HG03060 (cell line): ENCODE measurements around the gene RPL38.

Experiments used
- ATAC-seq: cut with Tn5 transposase; IDR thresholded peaks from one replicate; pipeline ENCODE4 v1.9.1; 2021; ENCODE audit warnings: low read depth, moderate number of reproducible peaks; ENCODE audit not compliant: unreplicated experiment

Gene RPL38

DNA sequence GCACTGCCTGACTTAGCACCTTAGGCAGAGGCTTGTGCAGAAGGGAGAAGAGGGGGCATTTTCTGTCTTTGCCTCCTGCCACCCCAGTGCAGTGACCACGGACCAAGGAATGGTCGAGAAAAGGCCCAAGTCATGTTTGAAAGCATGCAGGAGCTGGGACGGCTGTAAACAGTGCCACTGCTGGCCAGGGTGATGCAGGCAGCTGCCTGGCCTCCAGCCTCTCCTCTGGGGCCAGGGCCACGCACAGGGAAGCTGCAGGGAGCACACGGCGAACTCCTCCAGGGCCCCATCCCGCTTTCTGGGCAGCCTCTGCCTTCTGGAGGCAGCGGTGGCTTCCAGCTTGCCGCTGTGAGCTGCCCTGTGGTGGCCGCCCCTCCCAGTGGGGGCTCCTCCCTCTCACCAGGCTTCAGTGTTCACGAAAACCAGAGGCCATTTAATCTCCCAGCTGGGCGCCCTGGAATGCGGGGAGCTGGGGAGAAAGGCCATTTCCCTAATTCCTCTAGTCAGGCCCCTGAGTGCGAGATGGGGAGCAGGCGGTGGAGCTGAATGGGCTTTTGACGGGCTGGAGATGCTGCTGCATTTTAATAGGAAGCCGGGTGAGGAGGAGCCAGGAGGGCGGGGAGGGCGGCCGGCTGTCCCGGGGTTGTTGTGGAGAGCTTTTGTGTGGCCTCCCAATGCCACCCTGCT lies 41.8 kb downstream of the RPL38 start:
- no peak for ATAC-seq

DNA sequence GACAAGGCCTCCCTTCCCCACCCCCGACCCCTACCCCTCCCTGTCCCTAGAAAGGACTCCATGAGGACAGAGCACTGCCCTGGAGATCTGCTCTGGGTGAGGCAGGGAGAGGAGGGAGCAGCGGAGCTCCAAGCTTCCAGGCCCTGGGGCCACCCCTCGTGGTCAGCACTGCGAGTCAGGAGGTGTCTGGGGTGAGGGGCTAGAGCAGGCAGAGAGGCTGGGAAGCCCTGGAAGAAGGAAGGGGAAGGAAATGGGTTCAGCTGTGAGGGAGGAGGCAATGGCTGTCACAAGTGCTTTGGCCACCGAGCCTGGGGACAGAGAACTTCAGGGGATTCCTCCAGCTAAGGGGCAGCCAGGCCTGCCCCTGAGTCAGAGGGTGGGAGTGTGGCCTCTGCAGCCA lies 42.4 kb downstream of the RPL38 start:
- ATAC-seq, result no peak

- ATAC-seq, result no peak
Observed at GRCh38 chr17:74249590-74250270, 46.3 kb downstream of the RPL38 start.

GRCh38 chr17:74250324-74250995 lies 47.0 kb downstream of the RPL38 start:
- no peak for ATAC-seq

GRCh38 chr17:74251051-74251450 lies 47.6 kb downstream of the RPL38 start:
- no peak for ATAC-seq

DNA sequence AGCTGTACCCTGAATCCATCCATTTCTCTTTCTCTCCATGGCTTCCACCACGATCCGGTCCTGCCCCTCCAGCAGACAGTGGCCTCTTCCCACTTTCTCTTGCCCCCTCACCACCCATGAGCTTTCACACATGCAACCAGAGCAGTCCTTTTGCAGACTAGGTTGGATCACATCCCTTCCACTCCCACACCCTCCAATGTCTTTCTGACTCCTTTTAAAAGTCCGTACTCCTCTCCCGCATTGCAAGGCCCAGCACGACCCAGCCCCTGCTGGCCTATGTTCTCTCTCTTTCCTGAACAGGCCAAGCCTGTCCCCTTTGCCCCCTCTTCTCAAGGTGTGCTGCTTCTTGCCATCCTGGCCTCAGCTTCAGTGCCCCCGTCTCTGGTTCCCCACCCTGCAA lies 48.1 kb downstream of the RPL38 start:
- no peak for ATAC-seq

DNA sequence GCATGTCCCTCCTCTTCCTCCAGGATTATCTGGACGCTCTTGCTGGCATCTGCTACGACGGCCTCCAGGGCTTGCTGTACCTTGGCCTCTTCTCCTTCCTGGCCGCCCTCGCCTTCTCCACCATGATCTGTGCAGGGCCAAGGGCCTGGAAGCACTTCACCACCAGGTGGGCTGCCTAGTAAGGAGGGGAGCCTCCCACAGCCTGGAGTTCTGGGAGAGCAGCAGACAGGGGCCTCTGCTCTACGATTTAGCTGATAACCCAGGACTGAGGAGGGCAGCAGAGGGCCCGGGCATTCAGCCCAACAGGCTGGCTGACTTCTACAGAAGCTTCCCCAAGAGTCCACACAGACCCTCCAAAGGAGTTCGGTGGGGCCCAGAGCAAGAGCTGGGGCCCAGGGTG lies 48.7 kb downstream of the RPL38 start:
- ATAC-seq, result no peak

DNA sequence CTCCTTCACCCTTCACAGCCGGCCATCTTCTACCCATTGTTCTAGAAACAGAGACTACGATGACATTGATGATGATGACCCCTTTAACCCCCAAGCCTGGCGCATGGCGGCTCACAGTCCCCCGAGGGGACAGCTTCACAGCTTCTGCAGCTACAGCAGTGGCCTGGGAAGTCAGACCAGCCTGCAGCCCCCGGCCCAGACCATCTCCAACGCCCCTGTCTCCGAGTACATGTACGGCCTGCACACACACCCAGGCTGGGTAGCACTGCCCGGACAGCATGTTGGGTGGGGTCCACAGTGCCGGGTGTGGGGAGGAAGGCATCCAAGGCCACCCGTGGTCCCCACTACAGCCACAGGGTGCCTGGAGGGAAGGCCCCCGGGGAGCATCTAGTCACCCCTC lies 49.6 kb downstream of the RPL38 start:
- ATAC-seq, result no peak

- no peak for ATAC-seq
Observed at GRCh38 chr17:74257311-74257710, 53.8 kb downstream of the RPL38 start.

GRCh38 chr17:74259667-74260524 lies 56.4 kb downstream of the RPL38 start:
- no peak for ATAC-seq
